LNCAP (cell line): ENCODE results near the gene MSMO1.

Experiments used
- CTCF ChIP-seq: fragments of 450-650 bp; IDR thresholded peaks from 2 replicates; pipeline ENCODE4 v1.5.1; 2017; ENCODE audit warnings: mild to moderate bottlenecking

MSMO1 gene

GRCh38 chr4:165319030-165319429, 8.4 kb upstream of the MSMO1 start:
- no peak for TF ChIP-seq CTCF

DNA sequence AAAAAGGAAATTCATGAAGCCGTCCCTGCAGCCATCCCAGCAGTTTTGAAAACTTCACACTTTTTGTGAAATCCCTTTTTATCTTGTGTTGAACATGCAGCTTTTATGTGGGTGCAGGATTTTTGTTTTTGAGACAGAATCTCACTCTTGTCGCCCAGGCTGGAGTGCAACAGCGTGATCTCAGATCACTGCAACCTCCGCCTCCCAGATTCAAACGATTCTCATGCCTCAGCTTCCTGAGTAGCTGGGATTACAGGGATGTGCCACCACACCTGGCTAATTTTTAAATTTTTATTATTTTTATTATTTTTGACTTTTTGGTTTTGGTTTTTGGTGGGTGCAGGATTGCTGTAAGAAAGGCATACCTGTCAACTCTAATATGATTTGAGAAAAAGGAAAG, 8.0 kb upstream of the MSMO1 start:
- TF ChIP-seq CTCF, result no peak

DNA sequence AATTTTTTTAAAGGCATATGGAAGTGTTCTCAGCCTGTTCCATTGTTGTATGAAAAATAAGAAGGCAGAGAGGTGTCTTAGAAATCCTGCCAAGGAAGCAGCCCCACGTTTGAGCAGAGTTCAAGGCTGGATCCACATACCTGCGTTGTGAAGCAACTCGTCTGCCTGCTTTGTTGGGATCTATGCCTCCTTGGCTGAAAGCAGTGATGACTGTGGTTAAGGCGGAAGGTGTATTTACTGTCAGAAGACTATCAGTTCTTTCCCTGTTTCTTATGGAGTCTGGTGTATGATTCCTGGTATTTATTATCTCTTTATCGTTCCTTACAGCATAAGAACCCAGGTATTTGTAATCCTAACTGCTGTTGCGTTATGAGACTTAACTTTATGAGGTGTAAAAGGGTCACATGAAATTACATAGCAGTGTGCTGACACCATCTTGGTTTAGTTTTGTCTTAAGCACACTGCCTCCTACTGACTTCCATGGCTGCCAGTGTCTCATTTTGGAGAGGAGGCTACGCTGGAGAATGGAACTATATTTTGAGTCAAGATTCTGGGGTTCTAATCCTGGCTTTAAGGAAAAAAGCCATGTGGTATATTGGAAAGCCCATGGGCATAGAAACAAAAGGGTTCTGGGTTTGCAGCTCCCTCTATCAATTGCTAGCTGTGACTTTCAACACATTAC, 3.1 kb upstream of the MSMO1 start:
- TF ChIP-seq CTCF, result no peak

DNA sequence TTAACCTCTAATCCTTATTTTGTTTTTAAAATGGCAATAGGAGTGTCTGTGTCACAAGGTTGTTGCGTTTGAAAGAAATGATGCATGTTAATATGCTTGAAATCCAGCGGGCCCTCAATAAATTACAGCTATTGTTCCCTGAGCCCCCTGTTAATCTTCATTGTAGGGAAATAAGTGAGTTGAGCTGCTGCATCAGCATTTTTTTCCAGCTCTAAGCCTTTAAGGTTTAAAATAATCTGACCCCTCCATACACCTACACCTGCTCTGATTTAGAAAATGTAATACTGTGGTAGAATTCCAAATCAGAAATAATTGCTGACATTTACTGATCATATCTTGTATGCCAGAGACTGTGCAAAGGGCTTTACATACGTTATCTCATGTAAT, 2.6 kb upstream of the MSMO1 start:
- TF ChIP-seq CTCF, result no peak

GRCh38 chr4:165325732-165326512, 1.5 kb upstream of the MSMO1 start:
- no peak for TF ChIP-seq CTCF

GRCh38 chr4:165326831-165327210, 648 bp upstream of the MSMO1 start:
- no peak for TF ChIP-seq CTCF

- TF ChIP-seq CTCF, result no peak
Measured at GRCh38 chr4:165328101-165328425, 594 bp downstream of the MSMO1 start.
